Stomach (tissue), 9 donors: ENCODE data around the gene ZNF280B. TPM values are rescaled to one million over a fixed set of nuclear protein-coding genes. Genes with fewer than 3 reads are reported as not detected.

Source experiments
- DNase-seq, 2 donors: peaks; one replicate each; pipeline versions ENCODE4 v3.0.0 to v3.0.0-alpha.2; 2013 to 2019
- H3K27ac ChIP-seq, 5 donors: fragments of 200-600 bp in 4 of 5; sonication (generic) in 4 of 5; one replicate each; pipeline ENCODE4 v1.5.1; 2013 to 2019; ENCODE audit warnings: mild to moderate bottlenecking in 1 of 5, moderate library complexity in 1 of 5
- H3K27me3 ChIP-seq, 3 donors: fragments of 200-600 bp; sonication (generic); one replicate each; pipeline ENCODE4 v1.5.1; 2017 to 2019; ENCODE audit warnings: mixed run types in 1 of 3
- H3K36me3 ChIP-seq, 4 donors: fragments of 200-600 bp; sonication (generic); 1 replicate in 3 of 4; 2 replicates in 1 of 4; pipeline ENCODE4 v1.5.1; 2016 to 2019
- H3K4me1 ChIP-seq, 4 donors: fragments of 200-600 bp; sonication (generic); one replicate each; pipeline ENCODE4 v1.5.1; 2016 to 2019
- H3K4me3 ChIP-seq, 4 donors: fragments of 200-600 bp; sonication (generic) in 3 of 4; one replicate each; pipeline ENCODE4 v1.5.1; 2016 to 2019; ENCODE audit warnings: mild to moderate bottlenecking in 1 of 4
- H3K9me3 ChIP-seq, 4 donors: fragments of 200-600 bp; sonication (generic); one replicate each; pipeline ENCODE4 v1.5.1; 2016 to 2019
- EP300 ChIP-seq: sonication (generic); formaldehyde crosslinking; IDR thresholded peaks from one replicate; pipeline ENCODE4 v1.6.1; 2017; ENCODE audit warnings: antibody characterized with exemption
- POLR2A ChIP-seq, 4 donors: fragments of 450-650 bp; IDR thresholded peaks; one replicate each; pipeline ENCODE4 v1.6.1; 2016; ENCODE audit warnings: antibody characterized with exemption in 4 of 4, control low read depth in 2 of 4, mild to moderate bottlenecking in 1 of 4, moderate library complexity in 1 of 4
- POLR2AphosphoS5 ChIP-seq, 3 donors: sonication (generic); formaldehyde crosslinking; IDR thresholded peaks; one replicate each; pipeline ENCODE4 v1.6.1; 2016; ENCODE audit warnings: antibody characterized with exemption in 3 of 3
- WGBS, 5 donors: extraction: QIAGEN DNeasy Blood & Tissue Kit in 3 of 5; methylation state at CpG; one replicate each; pipeline versions ENCODE4 v1.1.5 to v1.1.7; 2013 to 2018; 5-methylcytosine and 5-hydroxymethylcytosine counted together
- intact Hi-C: fragments of 100-400 bp; cut with DNase I; formaldehyde crosslinking; loops from one replicate; pipeline ENCODE4 v1.15.1; 2023; ENCODE audit warnings: low total_unique reads
- polyA plus RNA-seq, 3 donors: library from polyadenylated mRNA; stranded (reverse); fragments of 200-250 nt; gene quantifications; one replicate each; pipeline ENCODE4 v1.2.3, GENCODE V29; 2013
- total RNA-seq, 5 donors: library from RNA; depleted of rRNA; stranded (reverse); fragments of >200 nt; gene quantifications; one replicate each; pipeline versions ENCODE4 v1.1.0 to v1.2.3, GENCODE V29; 2014 to 2016
- TF ChIP-seq, protein P1 (sequence below), 7 experiments: fragments of 450-650 bp in 4 of 7; fragments of 200-600 bp in 3 of 7; sonication (generic) in 3 of 7; IDR thresholded peaks; one replicate each; pipeline ENCODE4 v1.5.1; 2016 to 2019; ENCODE audit warnings: antibody characterized with exemption in 7 of 7, control low read depth in 2 of 7, mild to moderate bottlenecking in 1 of 7
- donor health status: healthy with polysubstance abuse.
- donor health status: Bipolar disorder and iron deficiency.
- donor health status: healthy.

Gene ZNF280B
- total and polyA plus RNA-seq, 8 donors: under 0.01 to 1.3 (median 0.15) TPM; not detected in 1

DNA sequence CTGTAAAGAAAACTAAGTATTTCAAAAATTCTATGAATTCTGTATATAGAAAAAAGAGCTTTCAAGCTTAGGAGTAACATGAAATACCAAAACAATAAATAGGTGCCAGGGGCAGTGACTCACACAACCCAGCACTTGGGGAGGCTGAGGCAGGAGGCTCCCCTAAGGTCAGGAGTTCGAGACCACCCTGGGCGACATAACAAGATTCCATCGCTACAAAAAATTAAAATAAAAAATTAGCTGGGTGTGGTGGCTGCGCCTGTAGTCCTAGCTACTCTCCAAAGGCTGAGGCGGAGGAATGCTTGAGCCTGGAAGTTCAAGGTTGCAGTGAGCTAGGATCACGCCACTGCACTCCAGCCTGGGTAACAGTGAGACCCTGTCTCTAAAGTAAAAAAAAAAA lies 21.5 kb downstream of the ZNF280B start:
- TF ChIP-seq EP300 (no peak), POLR2A (IDR thresholded peaks at IDR 0.05) (no peak), POLR2AphosphoS5 (IDR thresholded peaks at IDR 0.05) (no peak)
- TF ChIP-seq, protein P1, sequence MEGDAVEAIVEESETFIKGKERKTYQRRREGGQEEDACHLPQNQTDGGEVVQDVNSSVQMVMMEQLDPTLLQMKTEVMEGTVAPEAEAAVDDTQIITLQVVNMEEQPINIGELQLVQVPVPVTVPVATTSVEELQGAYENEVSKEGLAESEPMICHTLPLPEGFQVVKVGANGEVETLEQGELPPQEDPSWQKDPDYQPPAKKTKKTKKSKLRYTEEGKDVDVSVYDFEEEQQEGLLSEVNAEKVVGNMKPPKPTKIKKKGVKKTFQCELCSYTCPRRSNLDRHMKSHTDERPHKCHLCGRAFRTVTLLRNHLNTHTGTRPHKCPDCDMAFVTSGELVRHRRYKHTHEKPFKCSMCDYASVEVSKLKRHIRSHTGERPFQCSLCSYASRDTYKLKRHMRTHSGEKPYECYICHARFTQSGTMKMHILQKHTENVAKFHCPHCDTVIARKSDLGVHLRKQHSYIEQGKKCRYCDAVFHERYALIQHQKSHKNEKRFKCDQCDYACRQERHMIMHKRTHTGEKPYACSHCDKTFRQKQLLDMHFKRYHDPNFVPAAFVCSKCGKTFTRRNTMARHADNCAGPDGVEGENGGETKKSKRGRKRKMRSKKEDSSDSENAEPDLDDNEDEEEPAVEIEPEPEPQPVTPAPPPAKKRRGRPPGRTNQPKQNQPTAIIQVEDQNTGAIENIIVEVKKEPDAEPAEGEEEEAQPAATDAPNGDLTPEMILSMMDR (IDR thresholded peaks at IDR 0.05): no peak
- no peaks in the 10 kb centered on the region for H3K4me1 ChIP-seq
- 92 to 98% (median 96%) methylated on average over 6 of the region's 6 CpGs for WGBS, 5 donors
- no peaks in the 10 kb centered on the region for H3K9me3 ChIP-seq
- no peak overlapping the region for H3K4me3 ChIP-seq
- H3K36me3 ChIP-seq: peaks cover 0 to 19% (median 7%) of the 10 kb centered on the region in 4 donors
- H3K27ac ChIP-seq: no peak overlapping the region
- no peaks in the 10 kb centered on the region for H3K27me3 ChIP-seq
- no peak for DNase-seq
- intact Hi-C loops: no loop called here

DNA sequence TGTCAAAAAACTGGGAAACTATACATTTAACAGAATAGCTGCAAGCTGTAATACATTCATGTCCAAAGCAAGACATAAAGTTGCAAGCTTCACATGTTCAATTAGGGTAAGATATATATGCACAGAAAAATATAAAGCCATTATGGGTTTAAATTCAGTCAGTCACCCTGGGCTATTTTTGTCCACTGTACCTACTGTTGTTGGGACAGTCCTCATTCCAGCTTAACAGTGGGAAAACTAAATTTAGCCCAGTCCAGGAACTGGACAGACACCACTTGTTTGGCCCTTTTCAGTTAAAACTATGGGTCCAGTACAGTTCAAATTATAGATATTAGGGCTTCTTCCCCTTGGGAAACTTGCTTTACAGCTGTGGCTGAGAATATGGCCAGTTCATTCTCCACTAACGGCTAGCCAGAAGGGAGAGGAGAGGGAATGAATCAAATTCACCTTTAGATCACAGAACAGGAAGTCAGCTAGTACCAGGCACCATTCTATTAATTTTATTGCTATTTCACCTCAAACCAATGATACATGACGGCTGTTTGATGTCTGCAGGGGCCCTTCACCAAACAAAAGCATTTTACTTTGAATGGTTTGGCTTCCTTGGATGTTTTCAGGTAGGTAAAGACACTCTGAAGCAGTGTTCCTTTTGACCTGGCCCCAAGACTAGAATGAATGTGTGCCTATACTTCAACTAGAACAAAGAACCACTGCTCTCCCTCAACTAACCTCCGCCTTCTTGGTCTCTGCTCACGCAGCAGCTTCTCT lies 22.2 kb downstream of the ZNF280B start:
- intact Hi-C loops: no loop called here
- Histone ChIP-seq H3K27ac (no peak overlapping the region), H3K9me3 (no peaks in the 10 kb centered on the region), H3K27me3 (no peaks in the 10 kb centered on the region), H3K4me1 (no peaks in the 10 kb centered on the region), H3K4me3 (no peak overlapping the region), H3K36me3 (peaks cover 0 to 18% (median 5%) of the 10 kb centered on the region in 4 donors)
- TF ChIP-seq POLR2A (IDR thresholded peaks at IDR 0.05) (no peak), EP300 (no peak), POLR2AphosphoS5 (IDR thresholded peaks at IDR 0.05) (no peak)
- TF ChIP-seq, protein P1 (IDR thresholded peaks at IDR 0.05): no peak
- WGBS, 5 donors: 91 to 94% (median 93%) methylated on average over 4 of the region's 4 CpGs
- no peak for DNase-seq

DNA sequence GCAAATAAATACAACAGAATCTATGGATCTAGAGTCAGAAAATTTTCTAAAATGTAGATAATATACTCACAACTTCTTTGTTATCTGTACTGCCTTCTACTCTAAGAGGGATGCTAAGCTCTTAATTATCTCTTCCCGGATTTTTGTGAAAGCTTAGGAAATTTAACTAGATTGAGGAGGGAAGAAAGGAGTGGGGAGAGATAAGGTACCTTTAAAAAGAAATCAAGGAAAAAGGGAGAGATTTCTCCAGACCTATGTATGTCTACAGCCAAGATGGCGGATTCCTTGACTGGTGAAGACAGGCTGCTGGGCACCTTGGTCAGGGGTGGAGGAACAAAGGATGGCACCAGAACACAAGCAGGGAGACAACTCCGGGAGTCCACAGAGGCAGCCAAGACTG lies 23.0 kb downstream of the ZNF280B start:
- Histone ChIP-seq H3K27ac (no peak overlapping the region), H3K27me3 (no peaks in the 10 kb centered on the region), H3K4me3 (no peak overlapping the region), H3K36me3 (peaks cover 0 to 18% (median 5%) of the 10 kb centered on the region in 4 donors), H3K9me3 (no peaks in the 10 kb centered on the region), H3K4me1 (no peaks in the 10 kb centered on the region)
- TF ChIP-seq POLR2A (IDR thresholded peaks at IDR 0.05) (no peak), EP300 (no peak), POLR2AphosphoS5 (IDR thresholded peaks at IDR 0.05) (no peak)
- TF ChIP-seq, protein P1 (IDR thresholded peaks at IDR 0.05): no peak
- 93 to 97% (median 95%) methylated on average over 3 of the region's 3 CpGs for WGBS, 5 donors
- intact Hi-C loops: no loop called here
- DNase-seq: no peak

DNA sequence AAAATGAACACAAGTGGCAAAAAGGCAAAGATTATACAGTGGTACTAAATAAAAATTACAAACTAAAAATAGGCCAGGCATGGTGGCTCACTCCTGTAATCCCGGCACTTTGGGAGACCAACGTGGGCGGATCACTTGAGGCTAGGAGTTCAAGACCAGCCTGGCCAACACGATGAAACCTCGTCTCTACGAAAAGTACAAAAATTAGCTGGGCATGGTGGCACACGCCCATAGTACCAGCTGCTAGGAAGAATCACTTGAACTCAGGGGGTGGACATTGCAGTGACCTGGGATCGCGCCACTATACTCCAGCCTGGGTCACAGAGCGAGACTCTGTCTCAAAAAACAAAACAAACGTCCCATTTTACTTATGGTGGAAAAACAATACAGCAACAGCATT lies 24.5 kb downstream of the ZNF280B start:
- TF ChIP-seq EP300: no peak
- TF ChIP-seq, protein P1 (IDR thresholded peaks at IDR 0.05): no peak
- TF ChIP-seq POLR2AphosphoS5 (IDR thresholded peaks at IDR 0.05): no peak
- no peak for TF ChIP-seq POLR2A (IDR thresholded peaks at IDR 0.05)
- Histone ChIP-seq H3K36me3 (peaks cover 0 to 13% (median 5%) of the 10 kb centered on the region in 4 donors), H3K27me3 (no peaks in the 10 kb centered on the region), H3K4me3 (no peak overlapping the region), H3K9me3 (no peaks in the 10 kb centered on the region), H3K27ac (no peak overlapping the region), H3K4me1 (no peaks in the 10 kb centered on the region)
- 92 to 97% (median 96%) methylated on average over 11 of the region's 11 CpGs for WGBS, 5 donors
- DNase-seq: no peak
- intact Hi-C loops: no loop called here
